RWPE2 (cell line): ENCODE measurements around the gene CST3.

Experiments
- ATAC-seq: fragments of 200-7000 bp; cut with Tn5 transposase; 3 replicates; pipeline ENCODE4 v1.9.1; 2021; ENCODE audit warnings: low read depth
- DNase-seq: peaks from one replicate; pipeline ENCODE4 v3.0.0-alpha.2; 2020; ENCODE audit warnings: low spot score
- H3K27ac ChIP-seq: fragments of 450-650 bp; 2 replicates; pipeline ENCODE4 v1.5.1; 2017; ENCODE audit warnings: mild to moderate bottlenecking; ENCODE audit not compliant: poor library complexity, severe bottlenecking
- H3K27me3 ChIP-seq: fragments of 250-450 bp; sonication (Bioruptor Pico); 2 replicates; pipeline ENCODE4 v1.5.1; 2021; ENCODE audit warnings: mild to moderate bottlenecking, moderate library complexity; ENCODE audit not compliant: insufficient read depth, poor library complexity, severe bottlenecking
- H3K36me3 ChIP-seq: fragments of 250-450 bp; sonication (Bioruptor Pico); 2 replicates; pipeline ENCODE4 v1.5.1; 2020; ENCODE audit warnings: low read depth, mild to moderate bottlenecking, moderate library complexity
- H3K4me1 ChIP-seq: fragments of 250-450 bp; sonication (Bioruptor Pico); 2 replicates; pipeline ENCODE4 v1.5.1; 2021; ENCODE audit warnings: mild to moderate bottlenecking, moderate library complexity; ENCODE audit not compliant: insufficient read depth, poor library complexity, severe bottlenecking
- H3K4me3 ChIP-seq: fragments of 250-450 bp; sonication (Bioruptor Pico); 2 replicates; pipeline ENCODE4 v1.5.1; 2021; ENCODE audit warnings: mild to moderate bottlenecking, moderate library complexity; ENCODE audit not compliant: severe bottlenecking
- H3K9me3 ChIP-seq: fragments of 250-450 bp; sonication (Bioruptor Pico); 2 replicates; pipeline ENCODE4 v1.5.1; 2021; ENCODE audit warnings: mild to moderate bottlenecking, moderate library complexity; ENCODE audit not compliant: severe bottlenecking
- CTCF ChIP-seq: fragments of 450-650 bp; IDR thresholded peaks from one replicate; pipeline ENCODE4 v1.5.1; 2017; ENCODE audit warnings: mild to moderate bottlenecking, moderate library complexity; ENCODE audit not compliant: poor library complexity, severe bottlenecking

Gene CST3

GRCh38 chr20:23654717-23655116 lies 17.0 kb upstream of the CST3 start:
- Histone ChIP-seq H3K4me3 (no peak overlapping the region), H3K36me3 (no peaks in the 10 kb centered on the region), H3K27ac (no peak overlapping the region), H3K27me3 (no peaks in the 10 kb centered on the region), H3K9me3 (no peaks in the 10 kb centered on the region), H3K4me1 (no peaks in the 10 kb centered on the region)
- ATAC-seq (no peak), DNase-seq (no peak)
- no peak for TF ChIP-seq CTCF

GRCh38 chr20:23654000-23654399 lies 16.2 kb upstream of the CST3 start:
- no peak for DNase-seq
- Histone ChIP-seq H3K4me3 (no peak overlapping the region), H3K36me3 (no peaks in the 10 kb centered on the region), H3K27ac (no peak overlapping the region), H3K27me3 (no peaks in the 10 kb centered on the region), H3K4me1 (no peaks in the 10 kb centered on the region), H3K9me3 (no peaks in the 10 kb centered on the region)
- no peak for TF ChIP-seq CTCF
- peak; percentile 33; the same call in 1 of the 3 replicates for ATAC-seq

- TF ChIP-seq CTCF: no peak
- no peaks in the 10 kb centered on the region for H3K4me1 ChIP-seq
These were observed 15.7 kb upstream of the CST3 start for GRCh38 chr20:23653400-23653938.

GRCh38 chr20:23652926-23653325 lies 15.2 kb upstream of the CST3 start:
- Histone ChIP-seq H3K36me3 (no peaks in the 10 kb centered on the region), H3K4me3 (no peak overlapping the region), H3K4me1 (no peaks in the 10 kb centered on the region), H3K27me3 (no peaks in the 10 kb centered on the region), H3K27ac (no peak overlapping the region), H3K9me3 (no peaks in the 10 kb centered on the region)
- no peak for ATAC-seq
- no peak for TF ChIP-seq CTCF
- DNase-seq: no peak

More at GRCh38 chr20:23653400-23653938, 15.7 kb upstream of the CST3 start:
- Histone ChIP-seq H3K4me3 (no peak overlapping the region), H3K27me3 (no peaks in the 10 kb centered on the region), H3K27ac (no peak overlapping the region), H3K36me3 (no peaks in the 10 kb centered on the region), H3K9me3 (no peaks in the 10 kb centered on the region)
- ATAC-seq (no peak), DNase-seq (no peak)

GRCh38 chr20:23652371-23652770 lies 14.6 kb upstream of the CST3 start:
- DNase-seq (no peak), ATAC-seq (no peak)
- H3K9me3 ChIP-seq: no peaks in the 10 kb centered on the region
- no peaks in the 10 kb centered on the region for H3K36me3 ChIP-seq
- H3K4me3 ChIP-seq: no peak overlapping the region
- no peak overlapping the region for H3K27ac ChIP-seq
- H3K4me1 ChIP-seq: no peaks in the 10 kb centered on the region
- no peak for TF ChIP-seq CTCF
- no peaks in the 10 kb centered on the region for H3K27me3 ChIP-seq
